Neural progenitor cell (in vitro differentiated cells): ENCODE results near the gene GCNT2. TPM values are rescaled to one million over a fixed set of nuclear protein-coding genes. Genes with fewer than 3 reads are reported as not detected.

ENCODE experiments used
- DNase-seq: peaks from one replicate; pipeline ENCODE4 v3.0.0-alpha.2; 2016; ENCODE audit warnings: low spot score
- H2AFZ ChIP-seq: fragments of 200-600 bp; sonication (generic); replicated peaks from 2 replicates; pipeline ENCODE4 v1.6.1; 2016; ENCODE audit warnings: antibody characterized with exemption
- H3F3A ChIP-seq: fragments of 200-600 bp; sonication (generic); 2 replicates; pipeline ENCODE4 v1.6.1; 2016; ENCODE audit warnings: antibody characterized with exemption, low read depth
- H3K27ac ChIP-seq: fragments of 200-600 bp; sonication (generic); 2 replicates; pipeline ENCODE4 v1.5.1; 2016; ENCODE audit warnings: mild to moderate bottlenecking
- H3K27me3 ChIP-seq: fragments of 200-600 bp; sonication (generic); 2 replicates; pipeline ENCODE4 v1.6.1; 2016; ENCODE audit warnings: mild to moderate bottlenecking, moderate library complexity
- H3K36me3 ChIP-seq: fragments of 200-600 bp; sonication (generic); 2 replicates; pipeline ENCODE4 v1.5.1; 2016
- H3K4me1 ChIP-seq: fragments of 200-600 bp; sonication (generic); 2 replicates; pipeline ENCODE4 v1.6.1; 2016; ENCODE audit warnings: mixed run types
- H3K4me2 ChIP-seq: fragments of 200-600 bp; sonication (generic); 2 replicates; pipeline ENCODE4 v1.6.1; 2016
- H3K4me3 ChIP-seq: fragments of 200-600 bp; sonication (generic); 2 replicates; pipeline ENCODE4 v1.5.1; 2016
- H3K79me2 ChIP-seq: fragments of 200-600 bp; sonication (generic); 2 replicates; pipeline ENCODE4 v1.6.1; 2016; ENCODE audit warnings: low read depth
- H3K9ac ChIP-seq: fragments of 200-600 bp; sonication (generic); 2 replicates; pipeline ENCODE4 v1.6.1; 2016
- H3K9me3 ChIP-seq: fragments of 200-600 bp; sonication (generic); 2 replicates; pipeline ENCODE4 v1.5.1; 2016; ENCODE audit warnings: low read depth
- H4K20me1 ChIP-seq: fragments of 200-600 bp; sonication (generic); 2 replicates; pipeline ENCODE4 v1.6.1; 2016; ENCODE audit warnings: low read depth
- H3K27ac Mint-ChIP-seq: 3 replicates; pipeline ENCODE4 v1.8.0; 2021; ENCODE audit warnings: mixed read lengths
- H3K27me3 Mint-ChIP-seq: 2 replicates; pipeline ENCODE4 v1.8.0; 2022; ENCODE audit warnings: low read depth, mild to moderate bottlenecking, inconsistent platforms, moderate library complexity, mixed read lengths; ENCODE audit not compliant: insufficient read depth
- H3K36me3 Mint-ChIP-seq: 3 replicates; pipeline ENCODE4 v1.8.0; 2021; ENCODE audit warnings: mixed read lengths
- H3K4me1 Mint-ChIP-seq: 3 replicates; pipeline ENCODE4 v1.8.0; 2021; ENCODE audit warnings: mixed read lengths
- H3K4me3 Mint-ChIP-seq: 3 replicates; pipeline ENCODE4 v1.8.0; 2021; ENCODE audit warnings: mild to moderate bottlenecking, moderate library complexity, mixed read lengths
- H3K9me3 Mint-ChIP-seq: 3 replicates; pipeline ENCODE4 v1.8.0; 2020; ENCODE audit warnings: mixed read lengths
- CTCF ChIP-seq: fragments of 200-600 bp; sonication (generic); IDR thresholded peaks from 2 replicates; pipeline ENCODE4 v1.5.1; 2017; ENCODE audit warnings: antibody characterized with exemption, mild to moderate bottlenecking
- EZH2 ChIP-seq: fragments of 200-600 bp; sonication (generic); IDR thresholded peaks from 2 replicates; pipeline ENCODE4 v1.6.1; 2017; ENCODE audit warnings: antibody characterized with exemption, mild to moderate bottlenecking, moderate library complexity
- EZH2phosphoT487 ChIP-seq: fragments of 200-600 bp; sonication (generic); IDR thresholded peaks from 2 replicates; pipeline ENCODE4 v1.6.1; 2017; ENCODE audit warnings: antibody characterized with exemption
- total RNA-seq: library from RNA; depleted of rRNA; stranded (reverse); fragments of >200 nt; gene quantifications from 2 replicates; pipeline ENCODE4 v1.2.3, GENCODE V29; 2015; ENCODE audit warnings: low replicate concordance

Gene GCNT2
- total RNA-seq, 1 donor from 2014 or later, result 48.4 TPM

- Histone ChIP-seq H3F3A (peaks cover 48% of the 10 kb centered on the region), H3K79me2 (peaks cover 51% of the 10 kb centered on the region), H3K9me3 (no peaks in the 10 kb centered on the region), H3K27me3 (no peaks in the 10 kb centered on the region), H3K27ac (no peak overlapping the region), H3K9ac (no peak overlapping the region), H4K20me1 (peaks cover 4% of the 10 kb centered on the region), H3K4me2 (peak overlapping the region; percentile 79), H3K36me3 (no peaks in the 10 kb centered on the region), H3K4me3 (peak overlapping the region; percentile 63), H2AFZ (no peak overlapping the region), H3K4me1 (peaks cover 56% of the 10 kb centered on the region)
- peak overlapping the region; percentile 87 for H3K27ac Mint-ChIP-seq
- H3K4me3 Mint-ChIP-seq, result peak overlapping the region; percentile 90
- TF ChIP-seq EZH2, result no peak
- TF ChIP-seq CTCF, result no peak
- no peak for TF ChIP-seq EZH2phosphoT487
- H3K4me1 Mint-ChIP-seq, result peaks cover 69% of the 10 kb centered on the region
- DNase-seq, result peak; percentile 15
- no peaks in the 10 kb centered on the region for H3K9me3 Mint-ChIP-seq
- peaks cover 2% of the 10 kb centered on the region for H3K27me3 Mint-ChIP-seq
- peaks cover 1% of the 10 kb centered on the region for H3K36me3 Mint-ChIP-seq
Observed at GRCh38 chr6:10559522-10560152, 38.5 kb downstream of the GCNT2 start.

- peaks cover 27% of the 10 kb centered on the region for H3F3A ChIP-seq
- H2AFZ ChIP-seq, result no peak overlapping the region
- DNase-seq, result no peak
- peaks cover 51% of the 10 kb centered on the region for H3K79me2 ChIP-seq
- no peaks in the 10 kb centered on the region for H3K27me3 Mint-ChIP-seq
- no peak overlapping the region for H3K27ac Mint-ChIP-seq
- H3K36me3 Mint-ChIP-seq, result peaks cover 1% of the 10 kb centered on the region
- no peak for TF ChIP-seq CTCF
- TF ChIP-seq EZH2phosphoT487, result no peak
- no peak for TF ChIP-seq EZH2
- H3K4me3 Mint-ChIP-seq, result no peak overlapping the region
- H3K36me3 ChIP-seq, result no peaks in the 10 kb centered on the region
- H3K9me3 Mint-ChIP-seq, result no peaks in the 10 kb centered on the region
- H3K9ac ChIP-seq, result no peak overlapping the region
- H4K20me1 ChIP-seq, result peaks cover 4% of the 10 kb centered on the region
- H3K27me3 ChIP-seq, result no peaks in the 10 kb centered on the region
- peaks cover 54% of the 10 kb centered on the region for H3K4me1 Mint-ChIP-seq
- no peak overlapping the region for H3K4me2 ChIP-seq
- H3K27ac ChIP-seq, result no peak overlapping the region
- peaks cover 41% of the 10 kb centered on the region for H3K4me1 ChIP-seq
- H3K4me3 ChIP-seq, result no peak overlapping the region
- no peaks in the 10 kb centered on the region for H3K9me3 ChIP-seq
Observed at GRCh38 chr6:10561611-10562199, 40.6 kb downstream of the GCNT2 start.

DNA sequence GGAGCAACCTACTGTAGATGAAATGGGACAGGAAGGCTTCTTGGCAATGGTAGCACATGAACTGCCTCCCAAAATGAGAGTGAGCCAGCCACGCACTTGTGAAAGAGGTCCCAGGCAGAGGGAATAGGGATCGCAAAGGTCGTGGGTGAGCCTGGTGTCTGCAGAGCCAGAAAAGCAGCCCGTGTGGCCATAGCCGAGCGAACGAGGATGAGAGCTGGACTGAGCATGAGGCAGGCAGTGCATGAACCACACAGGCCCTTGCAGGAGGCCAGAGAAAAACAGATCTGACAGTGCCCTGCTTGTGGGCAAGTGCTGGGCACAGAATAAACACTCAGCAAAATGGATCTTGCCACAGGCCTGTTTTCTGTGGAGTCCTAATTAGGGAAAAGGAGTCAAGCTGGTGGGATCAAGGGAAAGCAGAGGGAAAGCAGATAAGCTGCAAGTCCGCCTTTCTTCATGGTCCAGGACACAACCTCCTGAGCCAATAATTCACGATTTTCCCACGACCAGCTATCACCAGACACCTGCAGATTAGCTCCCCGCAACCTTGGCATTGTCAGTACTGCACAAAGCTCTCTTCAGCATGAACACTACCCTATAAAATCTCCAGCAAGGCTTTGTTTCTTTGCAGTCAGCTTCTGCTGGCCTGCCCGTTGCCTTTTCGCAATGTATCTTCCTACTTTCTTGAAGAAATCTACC is 44.0 kb downstream of the GCNT2 start:
- Mint-ChIP-seq H3K27ac (no peak overlapping the region), H3K9me3 (no peaks in the 10 kb centered on the region), H3K27me3 (no peaks in the 10 kb centered on the region), H3K36me3 (peaks cover 6% of the 10 kb centered on the region), H3K4me1 (peaks cover 25% of the 10 kb centered on the region), H3K4me3 (no peak overlapping the region)
- Histone ChIP-seq H2AFZ (no peak overlapping the region), H3F3A (peaks cover 7% of the 10 kb centered on the region), H3K79me2 (peaks cover 20% of the 10 kb centered on the region), H3K4me3 (no peak overlapping the region), H3K36me3 (no peaks in the 10 kb centered on the region), H4K20me1 (no peaks in the 10 kb centered on the region), H3K9ac (no peak overlapping the region), H3K27me3 (no peaks in the 10 kb centered on the region), H3K4me2 (no peak overlapping the region), H3K27ac (no peak overlapping the region), H3K4me1 (peaks cover 8% of the 10 kb centered on the region), H3K9me3 (no peaks in the 10 kb centered on the region)
- DNase-seq, result no peak
- TF ChIP-seq CTCF (no peak), EZH2 (no peak), EZH2phosphoT487 (no peak)
